Neural cell (in vitro differentiated cells): ENCODE results near the gene PLEKHM3. TPM values are rescaled to one million over a fixed set of nuclear protein-coding genes. Genes with fewer than 3 reads are reported as not detected.

Source experiments
- H2AFZ ChIP-seq: fragments of 200-600, 300-800 bp; sonication (generic), shearing (Covaris generic); 2 replicates; pipeline ENCODE4 v1.6.0; 2014; ENCODE audit warnings: low read depth, mild to moderate bottlenecking, antibody characterized with exemption, low read length, moderate library complexity
- H3F3A ChIP-seq: fragments of 200-600 bp; shearing (Covaris generic); 2 replicates; pipeline ENCODE4 v1.6.1; 2016; ENCODE audit warnings: mild to moderate bottlenecking, moderate library complexity, mixed read lengths, antibody characterized with exemption, low read length; ENCODE audit not compliant: insufficient read depth, poor library complexity, severe bottlenecking
- H3K27ac ChIP-seq: fragments of 200-600, 300-800 bp; sonication (generic), shearing (Covaris generic); 2 replicates; pipeline ENCODE4 v1.5.1; 2014; ENCODE audit warnings: mild to moderate bottlenecking, low read length, moderate library complexity
- H3K27me3 ChIP-seq: fragments of 300-800, 200-600 bp; sonication (generic), shearing (Covaris generic); 2 replicates; pipeline ENCODE4 v1.6.0; 2014; ENCODE audit warnings: mild to moderate bottlenecking, low read depth, low read length, moderate library complexity; ENCODE audit not compliant: insufficient read depth
- H3K36me3 ChIP-seq: fragments of 300-800, 200-600 bp; sonication (generic), shearing (Covaris generic); 2 replicates; pipeline ENCODE4 v1.5.1; 2014; ENCODE audit warnings: mild to moderate bottlenecking, antibody characterized with exemption, low read length, moderate library complexity; ENCODE audit not compliant: insufficient read depth
- H3K4me2 ChIP-seq: fragments of 300-800, 200-600 bp; sonication (generic), shearing (Covaris generic); 2 replicates; pipeline ENCODE4 v1.6.0; 2014; ENCODE audit warnings: mild to moderate bottlenecking, low read length
- H3K4me3 ChIP-seq: fragments of 300-800, 200-600 bp; sonication (generic), shearing (Covaris generic); 2 replicates; pipeline ENCODE4 v1.5.1; 2014; ENCODE audit warnings: mild to moderate bottlenecking, low read length, moderate library complexity
- H3K79me2 ChIP-seq: fragments of 200-600 bp; shearing (Covaris generic); replicated peaks from 2 replicates; pipeline ENCODE4 v1.6.0; 2014; ENCODE audit warnings: mild to moderate bottlenecking, low read length, moderate library complexity; ENCODE audit not compliant: insufficient read depth
- H3K9ac ChIP-seq: fragments of 300-800, 200-600 bp; sonication (generic), shearing (Covaris generic); 2 replicates; pipeline ENCODE4 v1.6.1; 2016; ENCODE audit warnings: mild to moderate bottlenecking, low read length, mixed read lengths
- H3K9me2 ChIP-seq: fragments of 200-600 bp; shearing (Covaris generic); 2 replicates; pipeline ENCODE4 v1.6.1; 2016; ENCODE audit warnings: mild to moderate bottlenecking, low read length, mixed read lengths; ENCODE audit not compliant: insufficient read depth
- H3K9me3 ChIP-seq: fragments of 200-600, 300-800 bp; sonication (generic), shearing (Covaris generic); 2 replicates; pipeline ENCODE4 v1.6.1; 2016; ENCODE audit warnings: mild to moderate bottlenecking, mixed run types, low read length, moderate library complexity, mixed read lengths
- H4K20me1 ChIP-seq: fragments of 200-600 bp; shearing (Covaris generic); 2 replicates; pipeline ENCODE4 v1.6.1; 2016; ENCODE audit warnings: mild to moderate bottlenecking, mixed run types; ENCODE audit not compliant: insufficient read depth
- CTCF ChIP-seq: fragments of 450-650 bp; IDR thresholded peaks from 2 replicates; pipeline ENCODE4 v1.5.1; 2014; ENCODE audit warnings: antibody characterized with exemption, mild to moderate bottlenecking, moderate library complexity; ENCODE audit not compliant: poor library complexity, severe bottlenecking
- EP300 ChIP-seq: fragments of 450-650 bp; conservative IDR thresholded peaks from 2 replicates; pipeline ENCODE4 v1.6.1; 2014; ENCODE audit warnings: antibody characterized with exemption, mild to moderate bottlenecking, moderate library complexity; ENCODE audit not compliant: poor library complexity, severe bottlenecking
- EZH2 ChIP-seq: fragments of 200-600, 300-800 bp; shearing (Covaris generic), sonication (generic); IDR thresholded peaks from 2 replicates; pipeline ENCODE4 v1.6.1; 2014; ENCODE audit warnings: antibody characterized with exemption, low read length, borderline replicate concordance, mild to moderate bottlenecking; ENCODE audit not compliant: insufficient read depth, poor library complexity, severe bottlenecking
- MXI1 ChIP-seq: fragments of 450-650 bp; conservative IDR thresholded peaks from 2 replicates; pipeline ENCODE4 v1.6.1; 2014; ENCODE audit warnings: antibody characterized with exemption, mild to moderate bottlenecking; ENCODE audit not compliant: poor library complexity, severe bottlenecking
- POLR2AphosphoS5 ChIP-seq: IDR thresholded peaks from 2 replicates; pipeline ENCODE4 v1.6.1; 2012
- RAD21 ChIP-seq: fragments of 450-650 bp; conservative IDR thresholded peaks from 2 replicates; pipeline ENCODE4 v1.6.1; 2014; ENCODE audit warnings: antibody characterized with exemption, mild to moderate bottlenecking, moderate library complexity
- REST ChIP-seq: IDR thresholded peaks from 2 replicates; pipeline ENCODE4 v1.6.1; 2012; ENCODE audit warnings: borderline replicate concordance
- SMC3 ChIP-seq: fragments of 450-650 bp; conservative IDR thresholded peaks from 2 replicates; pipeline ENCODE4 v1.6.1; 2014; ENCODE audit warnings: antibody characterized with exemption, mild to moderate bottlenecking, moderate library complexity; ENCODE audit not compliant: poor library complexity
- TAF1 ChIP-seq: IDR thresholded peaks from 2 replicates; pipeline ENCODE4 v1.6.1; 2012; ENCODE audit warnings: low read depth
- polyA plus RNA-seq: library from polyadenylated mRNA; depleted of rRNA; stranded (reverse); fragments of >200 nt; gene quantifications from 2 replicates; pipeline ENCODE4 v1.2.3, GENCODE V29; 2014

The PLEKHM3 gene
- polyA plus RNA-seq, 1 donor from 2014 or later, result 13.4 TPM

GRCh38 chr2:208000701-208001395 lies 24.5 kb downstream of the PLEKHM3 start:
- peaks cover 6% of the 10 kb centered on the region for H3K36me3 ChIP-seq
- peaks cover 3% of the 10 kb centered on the region for H3K79me2 ChIP-seq
- H3F3A ChIP-seq, result no peaks in the 10 kb centered on the region
- H3K27ac ChIP-seq, result no peak overlapping the region
- H3K9me2 ChIP-seq, result no peaks in the 10 kb centered on the region
- no peak for TF ChIP-seq CTCF
- no peak for TF ChIP-seq REST
- TF ChIP-seq POLR2AphosphoS5, result no peak
- no peak for TF ChIP-seq EZH2
- TF ChIP-seq EP300, result no peak
- no peak for TF ChIP-seq MXI1
- no peak for TF ChIP-seq SMC3
- no peak for TF ChIP-seq TAF1
- TF ChIP-seq RAD21, result no peak
- H4K20me1 ChIP-seq, result no peaks in the 10 kb centered on the region
- H3K27me3 ChIP-seq, result no peaks in the 10 kb centered on the region
- no peak overlapping the region for H3K4me2 ChIP-seq
- H2AFZ ChIP-seq, result no peak overlapping the region
- no peaks in the 10 kb centered on the region for H3K9me3 ChIP-seq
- no peak overlapping the region for H3K4me3 ChIP-seq
- H3K9ac ChIP-seq, result no peak overlapping the region

DNA sequence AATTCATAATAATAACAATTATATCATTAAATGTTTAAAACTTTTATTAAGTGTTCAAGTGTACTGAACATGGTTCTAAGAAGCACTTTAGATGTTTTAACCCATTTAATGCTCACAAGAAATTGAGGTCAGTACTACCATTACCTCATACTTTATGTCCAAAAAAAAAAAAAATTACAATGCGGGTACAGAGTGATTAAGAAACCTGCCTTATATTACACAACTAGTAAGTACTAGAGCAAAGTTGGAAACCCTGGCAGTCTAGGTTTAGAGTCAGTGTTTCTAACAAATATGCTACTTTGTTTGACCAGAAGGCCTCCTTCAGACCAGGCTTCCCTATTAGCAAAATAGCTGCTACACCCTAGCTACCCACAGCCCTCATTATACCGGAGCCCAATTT lies 28.5 kb downstream of the PLEKHM3 start:
- H3K9me2 ChIP-seq, result no peaks in the 10 kb centered on the region
- H3K4me2 ChIP-seq, result no peak overlapping the region
- TF ChIP-seq EZH2, result no peak
- no peak for TF ChIP-seq REST
- TF ChIP-seq CTCF, result no peak
- no peak for TF ChIP-seq RAD21
- no peak for TF ChIP-seq EP300
- no peak for TF ChIP-seq SMC3
- TF ChIP-seq POLR2AphosphoS5, result no peak
- no peak for TF ChIP-seq MXI1
- no peak for TF ChIP-seq TAF1
- H3K4me3 ChIP-seq, result no peak overlapping the region
- H3K9me3 ChIP-seq, result no peaks in the 10 kb centered on the region
- no peak overlapping the region for H3K9ac ChIP-seq
- no peaks in the 10 kb centered on the region for H3K27me3 ChIP-seq
- no peak overlapping the region for H2AFZ ChIP-seq
- H3K79me2 ChIP-seq, result peaks cover 5% of the 10 kb centered on the region
- no peaks in the 10 kb centered on the region for H4K20me1 ChIP-seq
- H3K36me3 ChIP-seq, result peaks cover 6% of the 10 kb centered on the region
- H3F3A ChIP-seq, result no peaks in the 10 kb centered on the region
- H3K27ac ChIP-seq, result no peak overlapping the region
